CD4-positive, CD25-positive, alpha-beta regulatory T cell (primary cell): ENCODE results near the gene KCNE4. TPM values are rescaled to one million over a fixed set of nuclear protein-coding genes. Genes with fewer than 3 reads are reported as not detected.

Source experiments
- ATAC-seq, 2 donors: fragments of 150-1000 bp; cut with Tn5 transposase; one replicate each; pipeline ENCODE4 v1.10.0; 2021; ENCODE audit warnings: low read depth in 2 of 2, moderate number of reproducible peaks in 2 of 2, moderate library complexity in 1 of 2
- DNase-seq, 3 donors: peaks; one replicate each; pipeline versions ENCODE4 v3.0.0 to v3.0.0-alpha.2; 2012 to 2022; ENCODE audit warnings: mixed read lengths in 1 of 3
- H3K27ac ChIP-seq: one replicate; pipeline ENCODE4 v1.7.0; 2013; ENCODE audit warnings: mild to moderate bottlenecking, low read length; ENCODE audit not compliant: insufficient read depth, poor library complexity, severe bottlenecking
- H3K27me3 ChIP-seq: one replicate; pipeline ENCODE4 v1.7.0; 2013; ENCODE audit warnings: low read length; ENCODE audit not compliant: control insufficient read depth, insufficient read depth
- H3K36me3 ChIP-seq: one replicate; pipeline ENCODE4 v1.7.0; 2013; ENCODE audit warnings: mild to moderate bottlenecking, low read length, moderate library complexity; ENCODE audit not compliant: control insufficient read depth, insufficient read depth
- H3K4me1 ChIP-seq: 2 replicates; pipeline ENCODE4 v1.7.0; 2013; ENCODE audit warnings: mild to moderate bottlenecking, low read length; ENCODE audit not compliant: insufficient read depth, control insufficient read depth, poor library complexity, severe bottlenecking
- H3K4me3 ChIP-seq: one replicate; pipeline ENCODE4 v1.7.0; 2013; ENCODE audit warnings: low read depth, mild to moderate bottlenecking, low read length, moderate library complexity
- H3K9me3 ChIP-seq, 2 experiments: 1 replicate in 1 of 2; 2 replicates in 1 of 2; pipeline ENCODE4 v1.7.0; 2013; ENCODE audit warnings: low read length in 2 of 2, mild to moderate bottlenecking in 1 of 2, moderate library complexity in 1 of 2; ENCODE audit not compliant: control insufficient read depth in 2 of 2
- H3K27ac Mint-ChIP-seq, 3 donors: one replicate each; pipeline ENCODE4 v1.8.0; 2020 to 2022; ENCODE audit warnings: mild to moderate bottlenecking in 3 of 3, mixed read lengths in 3 of 3, moderate library complexity in 2 of 3
- H3K27me3 Mint-ChIP-seq: one replicate; pipeline ENCODE4 v1.8.0; 2022; ENCODE audit warnings: mild to moderate bottlenecking, mixed read lengths
- H3K36me3 Mint-ChIP-seq: one replicate; pipeline ENCODE4 v1.8.0; 2020; ENCODE audit warnings: mixed read lengths
- H3K4me1 Mint-ChIP-seq, 4 donors: one replicate each; pipeline ENCODE4 v1.8.0; 2020 to 2022; ENCODE audit warnings: mixed read lengths in 4 of 4, mild to moderate bottlenecking in 1 of 4
- H3K4me3 Mint-ChIP-seq, 4 donors: one replicate each; pipeline ENCODE4 v1.8.0; 2020 to 2022; ENCODE audit warnings: mild to moderate bottlenecking in 4 of 4, mixed read lengths in 4 of 4, moderate library complexity in 3 of 4
- H3K9me3 Mint-ChIP-seq, 7 donors: one replicate each; pipeline ENCODE4 v1.8.0; 2020 to 2022; ENCODE audit warnings: mixed read lengths in 7 of 7, mild to moderate bottlenecking in 3 of 7, moderate library complexity in 2 of 7
- polyA plus RNA-seq, 4 donors: library from polyadenylated mRNA; unstranded; fragments of 300-500 nt; fragmentation: Illumina TruSeq; gene quantifications; one replicate each; pipeline ENCODE4 v1.2.3, GENCODE V29; 2021
- total RNA-seq: library from RNA; stranded (reverse); gene quantifications from one replicate; pipeline ENCODE4 v1.2.3, GENCODE V29; 2022

KCNE4 gene
- total and polyA plus RNA-seq, 5 donors from 2014 or later, result not detected

DNA sequence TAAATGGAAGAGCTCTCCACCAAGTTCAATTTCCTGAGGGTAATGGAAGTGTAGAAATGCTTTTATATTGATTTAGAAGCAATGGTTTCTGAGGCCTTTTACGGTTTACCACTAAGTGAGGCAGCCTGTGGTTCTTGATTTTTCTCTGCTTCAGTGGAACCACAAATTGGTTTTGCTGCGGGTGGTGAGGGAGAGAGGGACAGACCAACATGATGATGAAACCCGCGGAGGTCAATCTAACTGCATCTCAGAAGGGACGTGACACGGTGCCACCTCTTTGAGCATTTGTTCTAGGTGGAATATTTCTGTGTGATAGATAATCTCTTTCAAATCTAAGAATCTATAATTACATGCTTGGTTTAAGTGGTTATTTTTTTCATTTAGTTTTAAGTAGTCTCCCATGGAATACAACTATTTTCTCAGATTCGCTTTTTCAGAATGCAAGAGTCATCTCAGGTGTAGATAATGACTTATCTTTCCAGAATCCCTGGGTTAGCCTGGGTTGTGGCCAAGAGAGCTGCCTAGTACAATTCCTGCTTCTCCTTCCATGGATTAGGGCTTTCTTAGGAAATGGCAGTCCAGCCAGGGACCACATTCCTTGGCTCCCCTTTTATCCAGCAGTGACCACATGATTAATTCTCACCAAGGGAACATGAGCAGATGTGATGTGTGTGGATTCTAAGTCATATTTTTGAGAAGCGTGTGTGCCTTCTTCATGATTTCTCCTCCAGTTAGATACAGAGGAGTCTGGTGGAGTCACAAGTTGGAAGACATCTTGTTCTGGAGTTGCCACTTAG is 52.5 kb downstream of the KCNE4 start:
- H3K27ac Mint-ChIP-seq, result no peak overlapping the region
- Histone ChIP-seq H3K4me3 (no peak overlapping the region), H3K27me3 (no peaks in the 10 kb centered on the region), H3K27ac (no peak overlapping the region), H3K4me1 (no peaks in the 10 kb centered on the region), H3K36me3 (no peaks in the 10 kb centered on the region), H3K9me3 (no peaks in the 10 kb centered on the region)
- no peaks in the 10 kb centered on the region for H3K36me3 Mint-ChIP-seq
- H3K4me1 Mint-ChIP-seq, result no peaks in the 10 kb centered on the region
- ATAC-seq (no peak), DNase-seq (no peak)
- no peaks in the 10 kb centered on the region for H3K9me3 Mint-ChIP-seq
- H3K27me3 Mint-ChIP-seq, result no peaks in the 10 kb centered on the region
- H3K4me3 Mint-ChIP-seq, result no peak overlapping the region

Other genes with a start within 250 kb of the KCNE4 start
- gene ACSL3, start 191.2 kb upstream of the KCNE4 start, total RNA-seq, result 60.0 TPM
- gene ACSL3, start 191.2 kb upstream of the KCNE4 start, polyA plus RNA-seq, result 10 to 100 TPM; 20.1 to 31.7 (median 27.0) TPM